H1 (cell line): ENCODE measurements around the gene P4HA3. TPM values are rescaled to one million over a fixed set of nuclear protein-coding genes. Genes with fewer than 3 reads are reported as not detected.
"Not testable (repeated sequence)": the region's sequence is repeated elsewhere in the genome, so short reads cannot be mapped to it uniquely, and the experiment has no call there.

Experiments used
- CTCF ChIA-PET: fragments of 300-600 bp; sonication (Branson Sonifier 250); formaldehyde crosslinking; loops from one replicate; lab custom pipeline; 2021; ENCODE audit not compliant: partially characterized antibody; lab: Charles Lee
- POLR2A ChIA-PET: fragments of 300-600 bp; sonication (Branson Sonifier 250); formaldehyde crosslinking; loops from one replicate; lab custom pipeline; 2021; ENCODE audit warnings: inconsistent platforms; ENCODE audit not compliant: partially characterized antibody; lab: Charles Lee
- DNase-seq, 2 experiments: peaks; one replicate each; pipeline versions ENCODE4 v3.0.0 to v3.0.0-alpha.2; 2010 to 2022; ENCODE audit warnings: low spot score in 2 of 2, low read depth in 1 of 2, mixed read lengths in 1 of 2
- FAIRE-seq: peaks from 2 replicates; lab custom pipeline; 2011; peaks lifted over from hg19 to GRCh38; lab: Jason Lieb, UNC
- H2AFZ ChIP-seq: 2 replicates; pipeline ENCODE4 v1.8.1; 2012; ENCODE audit warnings: low read length, inconsistent platforms
- H2AK5ac ChIP-seq: 2 replicates; pipeline ENCODE4 v1.6.1; 2013; ENCODE audit warnings: low read depth, low read length
- H2BK120ac ChIP-seq: replicated peaks from 2 replicates; pipeline ENCODE3; 2013; ENCODE audit warnings: low read depth, low read length, inconsistent platforms
- H2BK12ac ChIP-seq: 2 replicates; pipeline ENCODE4 v1.6.1; 2013; ENCODE audit warnings: low read depth, low read length
- H2BK15ac ChIP-seq: 2 replicates; pipeline ENCODE4 v1.6.1; 2013; ENCODE audit warnings: low read length
- H2BK20ac ChIP-seq: 2 replicates; pipeline ENCODE4 v1.6.1; 2013; ENCODE audit warnings: low read length
- H2BK5ac ChIP-seq: 2 replicates; pipeline ENCODE4 v1.6.1; 2013; ENCODE audit warnings: low read depth, low read length
- H3K14ac ChIP-seq: 2 replicates; pipeline ENCODE4 v1.6.1; 2013; ENCODE audit warnings: inconsistent platforms; ENCODE audit not compliant: insufficient read length
- H3K18ac ChIP-seq: 2 replicates; pipeline ENCODE4 v1.6.1; 2013; ENCODE audit warnings: low read length; ENCODE audit errors: extremely low read depth
- H3K23ac ChIP-seq: 2 replicates; pipeline ENCODE4 v1.6.1; 2013; ENCODE audit warnings: inconsistent platforms; ENCODE audit not compliant: insufficient read length
- H3K23me2 ChIP-seq: 2 replicates; pipeline ENCODE4 v1.6.1; 2013; ENCODE audit warnings: low read depth, low read length
- H3K27ac ChIP-seq: 2 replicates; pipeline ENCODE4 v1.6.1; 2011; ENCODE audit warnings: low read depth, low read length, inconsistent platforms
- H3K27me3 ChIP-seq, 4 experiments: replicated peaks in 1 of 4; 1 replicate in 1 of 4; 2 replicates in 3 of 4; pipeline versions ENCODE4 v1.6.1 to v1.8.1; 2011 to 2013; ENCODE audit warnings: low read length in 3 of 4, mild to moderate bottlenecking in 3 of 4, inconsistent platforms in 2 of 4, mixed read lengths in 2 of 4, moderate library complexity in 1 of 4; ENCODE audit not compliant: control insufficient read depth in 3 of 4, insufficient read depth in 3 of 4; ENCODE audit errors: extremely low read depth in 1 of 4
- H3K36me3 ChIP-seq, 4 experiments: 2 replicates each; pipeline versions ENCODE4 v1.6.1 to v1.8.1; 2011 to 2013; ENCODE audit warnings: mild to moderate bottlenecking in 4 of 4, low read length in 3 of 4, moderate library complexity in 2 of 4, control low read depth in 1 of 4, inconsistent platforms in 1 of 4; ENCODE audit not compliant: insufficient read depth in 4 of 4, control insufficient read depth in 2 of 4
- H3K4ac ChIP-seq: replicated peaks from 2 replicates; pipeline ENCODE3; 2013; ENCODE audit warnings: low read length, low read depth, mixed read lengths, inconsistent platforms; ENCODE audit not compliant: insufficient read length
- H3K4me1 ChIP-seq, 4 experiments: replicated peaks in 1 of 4; 1 replicate in 1 of 4; 2 replicates in 3 of 4; pipeline versions ENCODE4 v1.6.1 to v1.8.1; 2011 to 2013; ENCODE audit warnings: low read length in 3 of 4, inconsistent platforms in 2 of 4, mixed read lengths in 1 of 4; ENCODE audit not compliant: insufficient read depth in 4 of 4, control insufficient read depth in 3 of 4
- H3K4me2 ChIP-seq, 2 experiments: 2 replicates each; pipeline versions ENCODE4 v1.6.1 to v1.8.1; 2011 to 2013; ENCODE audit warnings: low read depth in 2 of 2, low read length in 2 of 2, control low read depth in 1 of 2, inconsistent platforms in 1 of 2, mild to moderate bottlenecking in 1 of 2; ENCODE audit not compliant: insufficient read depth in 1 of 2
- H3K4me3 ChIP-seq, 4 experiments: fragments of 200-600, 300-600 bp in 1 of 4; sonication (generic), shearing (Covaris generic), sonication (Bioruptor Twin) in 1 of 4; 2 replicates each; pipeline versions ENCODE4 v1.5.1 to v1.8.1; 2011 to 2016; ENCODE audit warnings: low read length in 4 of 4, low read depth in 3 of 4, control low read depth in 2 of 4, inconsistent platforms in 2 of 4, mild to moderate bottlenecking in 2 of 4, mixed read lengths in 1 of 4, moderate library complexity in 1 of 4; ENCODE audit not compliant: insufficient read depth in 2 of 4; ENCODE audit errors: extremely low read depth in 1 of 4
- H3K56ac ChIP-seq: replicated peaks from 2 replicates; pipeline ENCODE3; 2013; ENCODE audit warnings: low read depth, mild to moderate bottlenecking, mixed read lengths, low read length, inconsistent platforms; ENCODE audit not compliant: insufficient read length
- H3K79me1 ChIP-seq: 2 replicates; pipeline ENCODE4 v1.6.1; 2013; ENCODE audit warnings: low read depth, low read length, control low read depth
- H3K79me2 ChIP-seq, 2 experiments: 2 replicates each; pipeline versions ENCODE4 v1.6.1 to v1.8.1; 2012 to 2013; ENCODE audit warnings: low read length in 2 of 2, mild to moderate bottlenecking in 2 of 2, inconsistent platforms in 1 of 2; ENCODE audit not compliant: insufficient read depth in 2 of 2, control insufficient read depth in 1 of 2
- H3K9ac ChIP-seq, 4 experiments: replicated peaks in 1 of 4; 1 replicate in 1 of 4; 2 replicates in 3 of 4; pipeline versions ENCODE4 v1.6.1 to v1.8.1; 2011 to 2013; ENCODE audit warnings: low read depth in 3 of 4, low read length in 3 of 4, control low read depth in 2 of 4, mild to moderate bottlenecking in 2 of 4, moderate library complexity in 2 of 4, inconsistent platforms in 1 of 4; ENCODE audit errors: extremely low read depth in 1 of 4
- H3K9me3 ChIP-seq, 2 experiments: 2 replicates each; pipeline versions ENCODE4 v1.6.1 to v1.8.1; 2012 to 2013; ENCODE audit warnings: mild to moderate bottlenecking in 2 of 2, moderate library complexity in 2 of 2, control low read depth in 1 of 2, inconsistent platforms in 1 of 2, low read depth in 1 of 2, low read length in 1 of 2, mixed read lengths in 1 of 2; ENCODE audit not compliant: insufficient read depth in 2 of 2
- H4K20me1 ChIP-seq, 2 experiments: replicated peaks in 1 of 2; 2 replicates each; pipeline versions ENCODE3 to v1.8.1; 2011 to 2013; ENCODE audit warnings: inconsistent platforms in 2 of 2, low read length in 2 of 2, mild to moderate bottlenecking in 1 of 2; ENCODE audit not compliant: insufficient read depth in 2 of 2, control insufficient read depth in 1 of 2
- H4K5ac ChIP-seq: 2 replicates; pipeline ENCODE4 v1.6.1; 2013; ENCODE audit warnings: low read length, low read depth, mixed read lengths, inconsistent platforms; ENCODE audit not compliant: insufficient read length
- H4K8ac ChIP-seq: 2 replicates; pipeline ENCODE4 v1.8.0; 2013; ENCODE audit warnings: mild to moderate bottlenecking, moderate library complexity, low read length, inconsistent platforms; ENCODE audit not compliant: insufficient read depth; ENCODE audit errors: extremely low read depth
- H4K91ac ChIP-seq: replicated peaks from 2 replicates; pipeline ENCODE3; 2013; ENCODE audit warnings: low read length, mixed read lengths, inconsistent platforms; ENCODE audit not compliant: insufficient read length
- CTCF ChIP-seq, 3 experiments: IDR thresholded peaks; 1 replicate in 2 of 3; 2 replicates in 1 of 3; pipeline versions ENCODE4 v1.5.1 to v1.6.1; 2011; ENCODE audit warnings: low read length in 3 of 3, mild to moderate bottlenecking in 3 of 3, inconsistent platforms in 2 of 3, low read depth in 1 of 3, moderate library complexity in 1 of 3; ENCODE audit not compliant: insufficient read depth in 1 of 3; ENCODE audit errors: control extremely low read depth in 1 of 3
- SIX5 ChIP-seq: IDR thresholded peaks from 2 replicates; pipeline ENCODE4 v1.6.1; 2011; ENCODE audit warnings: mild to moderate bottlenecking, low read depth, low read length
- WGBS, 2 experiments: shearing (Covaris generic) in 1 of 2; methylation state at CpG; one replicate each; pipeline versions ENCODE4 v1.1.6 to v1.1.7; 2013 to 2015; ENCODE audit warnings: low lambda C conversion rate in 2 of 2, mixed read lengths in 2 of 2, inconsistent platforms in 1 of 2, low coverage in 1 of 2, missing lambda C conversion rate in 1 of 2; ENCODE audit not compliant: insufficient replicate concordance in 2 of 2, insufficient coverage in 1 of 2, insufficient read length in 1 of 2; ENCODE audit errors: extremely low coverage in 1 of 2, missing lambda C conversion rate in 1 of 2; 5-methylcytosine and 5-hydroxymethylcytosine counted together
- polyA plus RNA-seq, 7 experiments: library from polyadenylated mRNA; depleted of rRNA in 3 of 7; stranded (reverse) in 5 of 7; unstranded in 2 of 7; fragments of >200 nt in 5 of 7; fragments of 200-250 nt in 2 of 7; gene quantifications; 1 replicate in 5 of 7; 2 replicates in 1 of 7; 4 replicates in 1 of 7; pipeline versions ENCODE4 v1.2.1 to v1.2.3, GENCODE V29; 2011 to 2013; ENCODE audit warnings: missing spikeins in 2 of 7, mixed read lengths in 2 of 7
- total RNA-seq: library from RNA; stranded (reverse); fragmentation: NEBNext Ultra II Directional; extraction: Animal tissue kit (Norgen Biotek cat#: 25700); gene quantifications from 2 replicates; pipeline ENCODE4 v1.2.1, GENCODE V29; 2021

The P4HA3 gene
- total and polyA plus RNA-seq, 2 of the 8 experiments (the other 6 are each of a cell fraction or from before 2014, with no cell fraction given): 0.06 TPM; not detected in 1

DNA sequence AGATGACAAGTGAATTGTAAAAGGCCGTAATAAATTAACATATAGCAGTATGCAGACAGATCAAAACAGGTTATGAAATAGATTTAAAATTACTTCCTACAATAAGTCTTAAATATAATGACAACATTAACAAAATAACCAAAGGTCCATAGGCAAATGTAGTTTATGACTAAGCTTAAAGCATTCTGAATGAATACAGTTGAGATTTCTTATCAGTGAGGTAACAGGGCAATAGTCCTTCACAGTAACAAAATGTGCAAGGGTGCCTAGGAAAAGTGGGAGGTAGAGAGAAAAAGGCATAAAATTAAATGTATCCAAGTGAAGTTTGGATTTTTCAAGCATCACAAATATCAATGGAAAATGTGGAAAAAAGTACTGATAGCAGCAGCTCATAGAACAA lies 20.9 kb upstream of the P4HA3 start (continued):
- no peak for TF ChIP-seq CTCF (IDR thresholded peaks at IDR 0.05; ENCODE audit: control extremely low read depth in 1 of 3, insufficient read depth in 1 of 3, low read depth in 1 of 3, low read length in 3 of 3)
- no peak for TF ChIP-seq SIX5

DNA sequence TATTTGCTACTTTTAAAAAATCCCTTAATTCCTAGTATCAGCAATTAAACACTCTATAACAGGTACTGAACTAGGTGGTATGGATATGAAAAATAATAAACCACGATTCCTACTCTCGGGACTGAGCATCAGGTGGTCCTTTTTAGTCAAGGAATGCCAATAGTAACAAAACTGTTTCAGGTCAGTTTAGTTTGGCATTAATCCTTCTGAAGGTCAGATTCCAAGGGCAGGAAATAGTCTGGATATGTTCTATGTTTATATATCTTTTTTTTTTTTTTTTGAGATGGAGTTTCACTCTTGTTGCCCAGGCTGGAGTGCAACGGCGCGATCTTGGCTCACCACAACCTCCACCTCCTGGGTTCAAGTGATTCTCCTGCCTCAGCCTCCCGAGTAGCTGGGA lies 19.6 kb upstream of the P4HA3 start:
- H3K79me1 ChIP-seq, H3K79me2 ChIP-seq, H2AK5ac ChIP-seq, H3K4me2 ChIP-seq, H3K18ac ChIP-seq, H2BK5ac ChIP-seq, H3K23ac ChIP-seq, H3K14ac ChIP-seq, H2BK12ac ChIP-seq, H3K36me3 ChIP-seq, H3K27ac ChIP-seq, H3K23me2 ChIP-seq, POLR2A ChIA-PET, H2BK120ac ChIP-seq, H3K9ac ChIP-seq, H3K27me3 ChIP-seq, CTCF ChIA-PET, H4K91ac ChIP-seq, H4K5ac ChIP-seq, FAIRE-seq, H3K4me3 ChIP-seq, DNase-seq, H4K20me1 ChIP-seq, H3K4me1 ChIP-seq, H3K9me3 ChIP-seq, H4K8ac ChIP-seq, H2AFZ ChIP-seq, H2BK15ac ChIP-seq, H2BK20ac ChIP-seq, H3K4ac ChIP-seq, H3K56ac ChIP-seq: not testable (repeated sequence)
- WGBS, 2 experiments: 81% methylated on average over 3 of the region's 6 CpGs; no CpG with 5 or more reads in 1 of the 2 experiments
